Measurements from ENCODE around the gene CFAP99.

DNA sequence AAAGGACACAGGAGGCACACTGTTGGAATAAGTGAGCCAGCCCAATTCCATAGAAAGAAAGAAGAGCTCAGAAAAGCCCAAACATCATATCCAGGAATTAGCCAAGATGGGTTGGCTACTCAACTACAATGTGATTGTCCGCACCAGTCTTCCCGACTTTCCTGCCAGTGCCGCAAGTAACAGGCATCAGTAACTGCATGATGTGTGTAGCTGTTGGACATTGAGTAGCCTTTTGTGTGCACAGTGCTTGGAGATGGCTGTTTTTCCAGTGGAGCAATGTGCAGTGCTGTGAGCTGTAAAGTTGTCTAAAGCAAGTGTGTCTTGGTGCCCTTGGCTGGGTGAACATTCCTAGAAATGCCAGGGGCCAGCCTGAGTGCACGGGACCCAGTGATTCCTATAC, 88.5 kb downstream of the CFAP99 start:
- no peak for TF ChIP-seq EZH2 (IDR thresholded peaks at IDR 0.05; ENCODE audit: low read length)
- TF ChIP-seq, protein P1, sequence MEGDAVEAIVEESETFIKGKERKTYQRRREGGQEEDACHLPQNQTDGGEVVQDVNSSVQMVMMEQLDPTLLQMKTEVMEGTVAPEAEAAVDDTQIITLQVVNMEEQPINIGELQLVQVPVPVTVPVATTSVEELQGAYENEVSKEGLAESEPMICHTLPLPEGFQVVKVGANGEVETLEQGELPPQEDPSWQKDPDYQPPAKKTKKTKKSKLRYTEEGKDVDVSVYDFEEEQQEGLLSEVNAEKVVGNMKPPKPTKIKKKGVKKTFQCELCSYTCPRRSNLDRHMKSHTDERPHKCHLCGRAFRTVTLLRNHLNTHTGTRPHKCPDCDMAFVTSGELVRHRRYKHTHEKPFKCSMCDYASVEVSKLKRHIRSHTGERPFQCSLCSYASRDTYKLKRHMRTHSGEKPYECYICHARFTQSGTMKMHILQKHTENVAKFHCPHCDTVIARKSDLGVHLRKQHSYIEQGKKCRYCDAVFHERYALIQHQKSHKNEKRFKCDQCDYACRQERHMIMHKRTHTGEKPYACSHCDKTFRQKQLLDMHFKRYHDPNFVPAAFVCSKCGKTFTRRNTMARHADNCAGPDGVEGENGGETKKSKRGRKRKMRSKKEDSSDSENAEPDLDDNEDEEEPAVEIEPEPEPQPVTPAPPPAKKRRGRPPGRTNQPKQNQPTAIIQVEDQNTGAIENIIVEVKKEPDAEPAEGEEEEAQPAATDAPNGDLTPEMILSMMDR (optimal IDR thresholded peaks at IDR 0.05 in 1 of 3, IDR thresholded peaks at IDR 0.05 in 1 of 3, conservative IDR thresholded peaks at IDR 0.05 in 1 of 3; ENCODE audit: extremely low read depth in 1 of 3, insufficient read depth in 2 of 3, low read length in 3 of 3): no peak

All from keratinocyte (primary cell).